Endometrial microvascular endothelial cells (primary cell): ENCODE data around the gene PCED1B. TPM values are rescaled to one million over a fixed set of nuclear protein-coding genes. Genes with fewer than 3 reads are reported as not detected.

Source experiments
- in situ Hi-C: cut with HindIII; loops from 2 replicates; pipeline ENCODE4 v1.10.0; 2017; ENCODE audit warnings: low sequenced_read_pairs, low pct_unique_long_range_greater_than_20kb; ENCODE audit errors: inconsistent ontology term
- total RNA-seq: library from RNA; depleted of rRNA; stranded (reverse); fragments of >200 nt; gene quantifications from one replicate; pipeline ENCODE4 v1.2.3, GENCODE V29; 2015; ENCODE audit errors: inconsistent ontology term

Gene PCED1B
- total RNA-seq, 1 donor from 2014 or later: not detected

DNA sequence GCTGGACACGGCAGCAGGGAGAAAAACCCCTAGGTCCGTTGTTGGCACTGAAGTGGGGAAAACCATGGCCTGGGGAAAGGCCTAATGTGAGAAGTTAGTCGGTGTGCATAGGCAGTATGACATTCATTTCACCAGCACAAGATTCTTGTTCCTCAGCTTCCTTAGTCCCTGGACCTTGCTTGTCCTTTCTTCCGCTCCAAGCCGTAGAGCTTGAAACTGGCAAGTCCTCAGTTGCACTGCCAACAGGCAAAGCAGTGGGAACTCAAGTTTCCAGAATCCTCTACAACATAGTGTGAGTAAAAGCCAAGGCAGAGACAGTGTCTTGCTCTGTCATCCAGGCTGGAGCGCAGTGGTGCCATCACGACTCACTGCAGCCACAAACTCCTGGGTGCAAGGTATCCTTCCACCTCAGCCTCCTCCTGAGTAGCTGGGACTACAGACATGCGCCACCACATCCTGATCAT is 138.8 kb downstream of the PCED1B start:
- in situ Hi-C loops: no loop called here

DNA sequence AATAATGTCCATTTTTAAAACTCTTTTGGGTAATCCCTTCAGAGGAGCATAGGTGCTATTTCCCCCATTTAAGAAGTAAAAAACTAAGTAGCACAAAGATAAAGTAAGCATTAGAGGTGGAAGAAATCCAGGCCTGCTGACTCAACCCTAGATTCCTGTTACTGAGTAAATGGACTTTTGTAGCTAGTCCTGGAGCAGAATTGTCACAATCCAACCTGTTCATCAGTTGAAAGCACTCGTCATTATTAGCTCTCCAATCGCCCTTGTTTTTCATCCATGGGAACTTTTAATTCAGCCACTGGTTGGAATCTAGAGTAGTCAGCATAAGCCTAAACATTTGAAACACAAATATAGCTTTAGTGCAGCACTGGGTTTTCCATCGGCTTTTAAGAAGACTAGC is 139.8 kb downstream of the PCED1B start:
- in situ Hi-C loops: no loop called here

DNA sequence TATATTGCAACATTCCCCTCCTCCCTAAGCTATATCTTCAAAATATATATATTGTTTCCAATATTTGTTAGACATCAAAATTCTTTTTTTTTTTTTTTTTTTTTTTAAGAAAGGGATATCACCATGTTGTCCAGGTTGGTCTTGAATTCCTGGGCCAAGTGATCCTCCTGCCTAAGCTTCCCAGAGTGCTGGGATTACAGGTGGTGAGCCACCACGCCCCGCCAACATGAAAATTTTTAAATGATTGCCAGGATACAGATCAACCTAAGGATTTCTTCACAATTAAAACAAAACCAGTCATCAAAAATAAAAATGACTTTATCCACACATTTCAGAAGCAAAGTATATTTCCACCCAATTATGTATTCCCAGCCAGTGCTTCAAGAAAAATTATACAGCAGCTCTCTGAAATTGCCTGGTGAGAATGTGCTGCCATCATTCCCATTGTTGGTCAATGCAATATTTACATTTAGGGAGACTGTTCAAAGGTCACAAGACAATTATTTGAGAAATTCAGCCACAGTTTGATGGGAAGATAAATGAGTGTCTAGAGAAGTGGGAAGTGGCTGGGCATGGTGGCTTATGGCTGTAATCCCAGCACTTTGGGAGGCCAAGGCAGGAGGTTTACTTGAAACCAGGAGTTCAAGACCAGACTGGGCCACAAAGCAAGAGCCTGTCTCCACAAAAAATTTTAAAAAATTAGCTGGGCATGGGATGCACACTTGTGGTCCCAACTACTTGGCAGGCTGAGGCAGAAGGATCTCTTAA is 142.0 kb downstream of the PCED1B start:
- in situ Hi-C loops: no loop called here

DNA sequence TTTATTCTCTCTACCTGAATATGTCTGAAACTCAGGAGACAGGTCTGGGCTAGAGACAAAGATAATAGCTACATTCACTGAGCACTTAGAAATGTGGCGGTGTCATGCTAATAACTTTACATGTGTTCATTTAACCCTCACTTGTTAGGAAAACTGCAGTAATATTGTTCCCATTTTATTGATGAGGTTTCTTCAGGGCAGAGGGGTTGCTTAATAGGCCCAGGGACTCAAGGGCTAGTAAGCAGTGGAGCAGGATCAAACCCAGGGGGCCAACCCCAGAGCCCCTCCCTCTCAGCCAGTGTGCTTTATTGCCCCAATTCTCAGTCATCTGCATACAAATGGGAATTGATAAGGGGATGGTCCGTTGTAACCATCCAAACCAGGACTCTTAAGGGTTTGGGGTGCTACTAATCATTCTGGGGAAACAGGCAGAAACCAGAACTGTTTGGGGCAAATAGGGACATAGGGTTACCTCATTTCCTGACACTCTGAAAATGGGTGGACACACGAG is 143.2 kb downstream of the PCED1B start:
- in situ Hi-C loops: no loop called here

DNA sequence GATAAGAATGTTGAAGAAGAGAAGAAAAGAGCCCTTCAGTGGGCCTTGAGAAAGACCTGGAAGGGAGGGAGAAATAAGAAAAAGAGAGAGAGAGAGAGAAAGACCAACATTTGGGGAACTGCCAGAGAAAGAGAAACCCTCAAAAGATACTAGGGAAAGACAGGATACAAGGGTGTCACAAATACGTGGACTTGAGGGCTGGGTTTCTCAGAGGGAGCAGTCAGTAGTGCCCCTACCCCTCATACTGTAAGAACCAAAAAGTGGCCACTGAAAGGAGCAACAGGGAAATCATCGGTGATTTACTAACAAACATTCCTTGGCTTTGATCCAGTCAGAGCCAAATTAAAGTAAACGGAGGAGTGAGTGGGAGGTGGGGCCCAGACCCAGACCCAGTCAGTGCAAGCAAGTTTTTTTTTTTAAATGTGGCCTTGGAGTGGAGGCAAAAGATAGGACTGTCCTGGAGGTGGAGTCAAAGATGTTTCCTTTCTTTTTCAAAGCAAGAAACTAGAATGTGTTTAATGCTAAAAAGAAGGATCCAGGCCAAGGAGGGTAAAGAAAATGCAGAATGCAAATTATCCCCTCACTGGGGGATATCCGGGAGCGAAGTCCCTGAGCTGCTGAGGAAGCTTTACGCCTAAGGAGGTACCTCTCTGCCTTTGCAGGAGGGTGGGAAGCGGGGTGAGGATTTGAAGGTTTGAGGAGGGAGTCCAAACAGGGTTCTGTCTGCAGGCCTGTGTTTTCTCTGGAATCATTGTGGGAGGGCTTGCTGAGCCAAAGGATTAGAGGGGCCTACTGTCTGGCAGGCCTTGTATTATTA is 143.8 kb downstream of the PCED1B start:
- in situ Hi-C loops: no loop called here

DNA sequence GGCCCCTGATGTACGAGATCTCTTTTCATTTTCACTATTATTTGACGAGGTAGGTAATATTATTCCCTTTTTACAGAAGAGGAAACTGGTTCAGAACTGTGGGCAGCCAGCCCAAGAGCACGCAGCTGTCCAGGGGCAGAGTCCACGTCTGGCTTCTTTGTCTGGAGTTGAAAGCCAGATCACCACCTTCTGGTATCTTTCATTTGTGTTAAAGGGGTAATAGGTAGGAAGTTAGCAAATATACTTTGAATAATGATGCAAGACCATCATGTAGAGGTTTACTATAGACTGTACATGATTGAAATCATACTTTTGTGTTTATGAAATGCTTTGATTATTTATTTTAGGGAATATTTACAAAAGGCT is 144.4 kb downstream of the PCED1B start:
- in situ Hi-C loops: no loop called here

DNA sequence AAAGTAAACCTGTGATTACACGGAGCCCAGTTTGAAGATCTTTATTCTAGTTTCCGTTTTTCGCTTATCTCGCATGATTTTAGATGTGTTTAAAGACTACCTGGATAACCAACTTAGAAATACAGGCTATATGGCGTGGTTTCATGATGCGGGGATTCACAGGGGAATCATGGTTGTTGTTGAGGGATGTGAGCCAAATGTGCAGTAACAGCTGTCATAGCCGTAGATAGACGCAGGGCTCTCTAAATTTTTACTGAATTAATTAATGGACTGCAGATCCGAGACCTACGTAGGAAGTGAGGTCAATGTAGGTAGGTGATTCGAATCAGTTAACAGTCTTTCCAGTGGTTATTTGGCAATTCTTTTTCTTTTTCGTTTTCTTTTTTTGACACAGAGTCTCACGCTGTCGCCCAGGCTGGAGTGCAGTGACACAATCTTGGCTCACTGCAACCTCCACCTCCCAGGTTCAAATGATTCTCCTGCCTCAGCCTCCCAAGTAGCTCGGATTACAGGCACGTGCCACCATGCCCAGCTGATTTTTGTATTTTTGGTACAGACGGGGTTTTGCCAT is 145.2 kb downstream of the PCED1B start:
- in situ Hi-C loops: no loop called here

DNA sequence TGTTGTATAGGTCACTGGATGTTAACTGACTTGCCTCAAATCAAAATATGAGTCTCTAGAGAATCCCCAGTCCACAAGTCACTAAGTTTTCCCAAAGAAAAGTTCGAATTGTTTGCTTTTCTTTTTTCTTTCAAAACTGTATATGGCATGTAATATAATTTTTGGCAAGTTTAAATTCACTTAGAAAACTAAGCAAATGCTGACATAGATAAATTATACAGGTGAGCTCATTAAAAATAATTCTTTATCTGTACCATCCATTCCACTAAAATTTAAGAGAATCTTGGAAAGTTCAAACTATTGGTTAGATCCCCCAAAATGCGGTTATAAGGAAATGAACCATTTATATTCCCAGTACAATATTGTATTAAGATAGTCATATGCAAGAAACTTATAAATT is 145.9 kb downstream of the PCED1B start:
- in situ Hi-C loops: no loop called here

DNA sequence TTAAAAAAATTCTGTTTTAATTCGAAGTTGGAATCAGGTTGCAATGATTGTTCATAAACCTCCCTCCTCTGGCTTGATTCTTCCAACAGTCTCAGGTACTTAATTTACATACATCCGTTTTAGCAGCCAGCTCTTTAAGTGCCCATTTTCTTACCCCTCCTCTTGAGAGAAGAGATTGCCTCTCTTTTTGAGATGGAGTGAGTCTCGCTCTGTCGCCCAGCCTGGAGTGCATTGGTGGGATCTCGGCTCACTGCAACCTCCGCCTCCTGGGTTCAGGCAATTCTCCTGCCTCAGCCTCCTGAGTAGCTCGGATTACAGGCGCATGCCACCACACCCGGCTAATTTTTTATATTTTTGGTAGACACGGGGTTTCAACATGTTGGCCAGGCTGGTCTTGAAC is 146.8 kb downstream of the PCED1B start:
- in situ Hi-C loops: no loop called here

DNA sequence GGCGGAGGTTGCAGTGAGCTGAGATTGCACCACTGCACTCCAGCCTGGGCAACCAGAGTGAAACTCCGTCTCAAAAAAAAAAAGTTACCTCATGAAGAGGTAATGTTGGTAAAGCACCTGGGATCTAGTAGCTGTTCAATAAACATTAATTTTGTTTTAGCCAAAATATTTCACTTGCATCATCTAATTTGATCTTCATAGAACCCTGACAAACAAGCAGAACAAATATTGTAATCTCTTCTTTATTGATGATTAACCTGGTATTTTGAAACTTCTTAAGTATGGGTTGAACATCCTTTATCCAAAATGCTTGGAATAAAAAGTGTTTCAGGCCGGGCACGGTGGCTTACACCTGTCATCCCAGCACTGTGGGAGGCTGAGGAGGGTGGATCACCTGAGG is 149.4 kb downstream of the PCED1B start:
- in situ Hi-C loops: no loop called here

DNA sequence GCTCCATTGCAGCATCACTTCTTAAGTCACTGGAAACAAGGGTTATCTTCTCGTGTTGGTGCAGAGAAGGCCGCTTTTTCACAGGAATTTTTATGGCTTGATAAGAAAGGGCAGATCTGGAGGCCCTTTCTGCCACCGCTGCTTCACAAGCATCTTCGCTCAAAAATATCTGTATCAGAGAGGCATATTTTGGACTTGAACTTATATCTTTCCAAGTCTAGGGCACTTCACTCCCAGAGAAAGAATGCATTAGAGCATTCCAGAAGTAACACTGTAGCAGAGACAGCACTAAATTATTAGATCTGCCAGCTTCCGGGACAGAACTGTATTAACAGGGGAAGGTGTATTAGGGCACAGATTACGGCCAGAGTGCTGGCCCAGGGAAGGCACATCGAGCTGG is 152.0 kb downstream of the PCED1B start:
- in situ Hi-C loops: no loop called here

DNA sequence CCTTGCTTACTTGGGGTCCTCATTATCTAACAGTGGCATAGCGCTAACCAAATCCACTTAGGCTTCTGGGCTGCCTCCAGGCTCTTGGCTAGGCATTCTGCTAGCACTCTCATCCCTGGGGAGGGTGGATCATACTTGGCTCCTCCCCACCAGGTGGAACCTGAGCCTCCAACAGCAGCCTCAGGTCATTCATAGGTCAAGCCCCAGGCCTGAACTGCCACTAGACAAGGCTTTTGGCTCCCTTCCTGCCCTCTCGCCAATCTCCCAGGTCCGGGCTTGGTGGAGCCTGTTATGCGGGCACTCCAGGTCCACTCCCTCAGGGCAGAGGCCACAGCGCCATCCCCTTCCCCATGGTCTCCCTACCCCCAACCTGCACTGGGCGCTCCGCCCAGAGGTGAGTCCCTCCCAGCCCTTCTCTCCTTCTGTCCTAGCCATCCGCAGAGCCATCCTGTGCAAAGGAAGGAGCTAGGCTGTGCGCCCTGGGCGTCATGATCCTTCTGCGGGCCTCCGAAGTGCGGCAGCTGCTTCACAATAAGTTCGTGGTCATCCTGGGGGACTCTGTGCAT is 155.2 kb downstream of the PCED1B start:
- in situ Hi-C loops: no loop called here

DNA sequence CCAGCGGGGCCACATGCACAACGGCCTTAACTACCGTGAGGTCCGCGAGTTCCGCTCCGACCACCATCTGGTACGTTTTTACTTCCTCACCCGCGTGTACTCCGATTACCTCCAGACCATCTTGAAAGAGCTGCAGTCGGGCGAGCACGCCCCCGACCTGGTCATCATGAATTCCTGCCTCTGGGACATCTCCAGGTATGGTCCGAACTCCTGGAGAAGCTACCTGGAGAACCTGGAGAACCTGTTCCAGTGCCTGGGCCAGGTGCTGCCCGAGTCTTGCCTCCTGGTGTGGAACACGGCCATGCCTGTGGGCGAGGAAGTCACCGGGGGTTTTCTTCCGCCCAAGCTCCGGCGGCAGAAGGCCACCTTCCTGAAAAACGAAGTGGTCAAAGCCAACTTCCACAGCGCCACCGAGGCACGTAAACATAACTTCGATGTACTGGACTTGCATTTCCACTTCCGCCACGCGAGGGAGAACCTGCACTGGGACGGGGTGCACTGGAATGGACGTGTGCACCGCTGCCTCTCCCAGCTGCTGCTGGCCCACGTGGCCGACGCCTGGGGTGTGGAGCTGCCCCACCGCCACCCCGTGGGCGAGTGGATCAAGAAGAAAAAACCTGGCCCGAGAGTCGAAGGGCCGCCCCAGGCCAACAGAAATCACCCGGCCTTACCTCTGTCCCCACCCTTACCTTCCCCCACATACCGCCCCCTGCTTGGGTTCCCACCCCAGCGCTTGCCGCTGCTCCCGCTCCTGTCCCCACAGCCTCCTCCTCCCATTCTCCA is 156.0 kb downstream of the PCED1B start:
- in situ Hi-C loops: no loop called here

DNA sequence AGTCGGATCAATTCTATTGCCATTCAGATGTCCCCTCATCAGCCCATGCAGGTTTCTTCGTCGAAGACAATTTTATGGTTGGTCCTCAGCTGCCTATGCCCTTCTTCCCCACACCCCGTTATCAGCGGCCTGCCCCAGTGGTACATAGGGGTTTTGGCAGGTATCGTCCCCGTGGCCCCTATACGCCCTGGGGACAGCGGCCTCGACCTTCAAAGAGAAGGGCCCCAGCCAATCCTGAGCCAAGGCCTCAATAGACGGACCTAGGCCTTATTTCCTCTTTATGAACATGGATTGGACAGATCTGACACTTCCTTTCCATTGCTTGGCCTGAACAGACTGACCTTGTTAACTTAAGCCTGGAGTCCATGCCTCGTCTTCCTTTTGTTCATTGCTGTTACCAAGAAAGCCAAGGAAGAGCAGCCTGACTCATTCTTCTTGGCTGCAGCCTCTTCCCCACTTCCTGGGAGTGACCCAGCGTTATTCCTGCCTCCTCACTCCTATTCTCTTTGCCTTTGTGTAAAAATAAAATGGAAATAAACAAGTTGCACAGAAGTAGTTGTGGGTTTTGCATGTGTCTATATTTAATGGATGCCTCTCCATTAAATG is 156.8 kb downstream of the PCED1B start:
- in situ Hi-C loops: no loop called here

DNA sequence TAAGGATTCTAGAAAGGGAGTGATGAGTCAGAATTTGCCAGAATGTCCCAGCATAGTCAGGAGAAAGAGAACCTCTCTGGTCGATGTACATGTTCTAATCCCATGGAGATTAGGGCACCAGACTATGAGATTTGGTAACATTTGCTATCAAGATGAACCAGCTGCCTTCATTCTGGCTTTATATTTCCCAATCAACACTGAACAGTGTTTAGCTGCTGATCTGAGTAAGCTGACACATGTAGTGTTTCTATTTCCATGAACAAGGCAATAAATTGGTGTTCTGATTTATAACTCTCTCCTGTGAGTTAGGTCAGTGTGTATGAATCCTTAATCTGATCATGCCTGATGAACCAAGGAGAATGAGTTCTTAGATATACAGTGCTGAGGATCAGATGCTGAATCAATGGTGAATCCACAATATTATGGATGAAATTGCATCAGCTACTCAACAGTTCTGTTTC is 158.4 kb downstream of the PCED1B start:
- in situ Hi-C loops: no loop called here

DNA sequence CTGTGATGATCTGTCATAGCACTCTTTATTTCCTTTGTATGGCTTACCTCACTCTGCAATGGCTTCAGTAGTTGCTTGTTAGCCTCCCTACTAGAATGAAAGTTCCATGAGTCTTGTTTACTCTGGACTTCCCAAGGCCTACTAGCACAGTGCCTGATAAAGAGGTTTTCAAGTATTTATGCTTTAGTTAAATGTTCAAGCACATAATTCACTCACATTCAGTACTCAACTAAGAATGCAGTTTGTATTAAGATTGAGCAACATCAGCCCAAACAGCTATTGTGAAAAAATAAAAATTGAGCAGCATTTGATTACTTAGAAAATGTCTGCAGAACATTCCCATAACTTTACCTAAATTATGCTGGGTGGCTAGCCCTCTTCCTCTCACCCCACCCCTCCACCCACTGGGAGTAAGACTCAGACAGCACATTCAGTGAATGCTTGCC is 159.3 kb downstream of the PCED1B start:
- in situ Hi-C loops: no loop called here

DNA sequence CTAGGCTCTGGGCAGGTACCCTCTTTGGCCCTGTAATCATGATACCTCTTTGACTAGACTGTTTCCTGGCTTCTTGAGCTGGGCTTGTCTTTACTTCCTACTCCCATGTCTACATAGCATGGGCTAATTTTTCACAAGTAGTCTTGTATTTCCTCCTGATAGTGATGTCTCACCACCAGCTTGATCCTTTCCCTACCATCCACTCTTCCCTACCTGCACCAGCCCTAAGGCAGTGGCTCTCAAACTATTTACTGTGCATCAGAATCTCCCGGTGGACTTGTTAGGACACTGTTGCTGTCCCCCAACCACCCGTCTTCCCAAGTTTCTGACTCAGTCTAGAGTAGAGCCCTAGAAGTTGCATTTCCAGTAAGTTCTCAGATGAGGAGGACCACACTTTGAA is 163.0 kb downstream of the PCED1B start:
- in situ Hi-C loops: no loop called here

DNA sequence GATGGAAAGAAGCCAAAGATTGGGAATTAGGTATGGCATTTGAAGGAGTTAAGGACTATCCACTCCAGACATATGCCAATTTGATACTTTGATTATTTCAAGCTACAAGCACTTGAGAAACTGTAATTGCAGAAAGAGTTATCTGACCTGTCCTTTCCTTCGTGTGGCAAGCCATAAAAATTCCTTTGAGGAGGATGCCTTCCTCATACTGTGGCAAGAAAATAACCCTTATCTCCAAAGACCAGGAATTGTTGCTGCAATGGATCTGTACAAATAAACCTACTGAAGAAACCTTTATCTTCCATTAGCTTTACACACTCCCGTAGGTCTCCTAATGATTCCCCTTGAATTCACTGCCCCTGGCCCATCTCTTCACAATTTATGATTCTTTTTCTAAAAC is 165.4 kb downstream of the PCED1B start:
- in situ Hi-C loops: no loop called here
